ENCODE results near the gene R3HDM2. TPM values are rescaled to one million over a fixed set of nuclear protein-coding genes. Genes with fewer than 3 reads are reported as not detected.

Gene R3HDM2
- total RNA-seq, 1 experiment from 2014 or later, result 64.0 TPM

GRCh38 chr12:57219993-57220754 lies 210.7 kb downstream of the R3HDM2 start:
- ChIA-PET CTCF (no interaction called here), POLR2A (ENCODE audit: low non-redundant PET) (no interaction called here)
- Histone ChIP-seq H3K4me1 (ENCODE audit: insufficient read depth, low read length, poor library complexity, severe bottlenecking) (peaks cover 42% of the 10 kb centered on the region), H3K27me3 (replicated peaks; ENCODE audit: insufficient read depth, low read depth, low read length, poor library complexity) (peaks cover 12% of the 10 kb centered on the region), H3K27ac (ENCODE audit: low read depth, low read length, poor library complexity, severe bottlenecking) (no peak overlapping the region), H3K9me3 (ENCODE audit: low read depth, low read length, poor library complexity, severe bottlenecking) (no peaks in the 10 kb centered on the region), H3K4me3 (ENCODE audit: low read depth, low read length, poor library complexity, severe bottlenecking) (no peak overlapping the region), H3K36me3 (ENCODE audit: insufficient read depth, low read length, poor library complexity, severe bottlenecking) (no peaks in the 10 kb centered on the region)
- BruUV-seq (replicated peaks), result no TSS peak
- DNase-seq (ENCODE audit: low spot score), result no peak
- TF ChIP-seq EZH2 (IDR thresholded peaks at IDR 0.05; ENCODE audit: borderline replicate concordance, low read depth, low read length, poor library complexity, severe bottlenecking), result no peak
- TF ChIP-seq, protein P1, sequence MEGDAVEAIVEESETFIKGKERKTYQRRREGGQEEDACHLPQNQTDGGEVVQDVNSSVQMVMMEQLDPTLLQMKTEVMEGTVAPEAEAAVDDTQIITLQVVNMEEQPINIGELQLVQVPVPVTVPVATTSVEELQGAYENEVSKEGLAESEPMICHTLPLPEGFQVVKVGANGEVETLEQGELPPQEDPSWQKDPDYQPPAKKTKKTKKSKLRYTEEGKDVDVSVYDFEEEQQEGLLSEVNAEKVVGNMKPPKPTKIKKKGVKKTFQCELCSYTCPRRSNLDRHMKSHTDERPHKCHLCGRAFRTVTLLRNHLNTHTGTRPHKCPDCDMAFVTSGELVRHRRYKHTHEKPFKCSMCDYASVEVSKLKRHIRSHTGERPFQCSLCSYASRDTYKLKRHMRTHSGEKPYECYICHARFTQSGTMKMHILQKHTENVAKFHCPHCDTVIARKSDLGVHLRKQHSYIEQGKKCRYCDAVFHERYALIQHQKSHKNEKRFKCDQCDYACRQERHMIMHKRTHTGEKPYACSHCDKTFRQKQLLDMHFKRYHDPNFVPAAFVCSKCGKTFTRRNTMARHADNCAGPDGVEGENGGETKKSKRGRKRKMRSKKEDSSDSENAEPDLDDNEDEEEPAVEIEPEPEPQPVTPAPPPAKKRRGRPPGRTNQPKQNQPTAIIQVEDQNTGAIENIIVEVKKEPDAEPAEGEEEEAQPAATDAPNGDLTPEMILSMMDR (conservative IDR thresholded peaks at IDR 0.05; ENCODE audit: low read depth, low read length), result no peak
- intact Hi-C loops (cut with micrococcal nuclease; ENCODE audit: unreplicated experiment), result no loop called here

DNA sequence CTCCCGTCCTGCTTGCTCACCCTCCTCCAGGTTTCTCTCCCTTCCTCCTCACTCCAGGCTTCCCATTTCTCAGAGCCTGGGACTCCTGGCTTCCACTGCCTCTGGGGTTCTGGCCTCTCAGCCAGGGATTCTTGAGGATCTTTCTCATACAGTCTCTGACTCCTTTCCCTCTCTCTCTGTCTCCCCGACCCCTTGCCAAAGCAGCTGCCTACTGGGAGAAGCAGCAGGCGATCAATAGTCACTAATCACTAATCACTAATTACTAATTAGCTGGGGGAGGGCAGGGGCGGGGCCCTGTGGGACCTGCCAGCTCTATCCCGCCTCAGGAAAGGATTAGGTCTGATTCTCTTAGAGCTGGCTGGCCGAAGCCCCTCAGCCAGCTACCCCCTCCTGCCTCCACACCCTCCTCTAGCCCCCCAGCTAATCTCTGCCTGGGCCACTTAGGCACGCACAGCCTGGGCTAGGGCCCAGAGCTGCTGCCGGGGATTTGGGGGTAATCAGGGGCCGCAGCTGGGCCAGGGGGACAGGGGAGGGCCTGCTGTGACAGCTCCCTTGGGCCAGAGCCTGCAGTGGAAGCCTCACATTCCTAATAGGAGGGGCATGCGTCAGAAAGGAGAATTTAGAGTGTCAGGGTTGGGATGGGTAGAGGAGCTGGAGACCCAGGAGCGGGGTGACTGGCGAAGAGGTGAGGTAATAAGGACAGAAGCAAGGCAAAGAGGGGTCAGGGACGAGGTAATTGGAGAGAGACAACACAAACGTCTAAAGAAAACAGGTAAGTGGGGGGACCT lies 211.4 kb downstream of the R3HDM2 start:
- no peaks in the 10 kb centered on the region for H3K9me3 ChIP-seq (ENCODE audit: low read depth, low read length, poor library complexity, severe bottlenecking)
- ChIA-PET POLR2A (ENCODE audit: low non-redundant PET) (no interaction called here), CTCF (no interaction called here)
- BruUV-seq (replicated peaks), result no TSS peak
- intact Hi-C loops (cut with micrococcal nuclease; ENCODE audit: unreplicated experiment), result no loop called here
- DNase-seq (ENCODE audit: low spot score), result no peak
- no peak overlapping the region for H3K27ac ChIP-seq (ENCODE audit: low read depth, low read length, poor library complexity, severe bottlenecking)
- H3K4me3 ChIP-seq (ENCODE audit: low read depth, low read length, poor library complexity, severe bottlenecking), result no peak overlapping the region
- TF ChIP-seq, protein P1 (conservative IDR thresholded peaks at IDR 0.05; ENCODE audit: low read depth, low read length), result no peak
- TF ChIP-seq EZH2 (IDR thresholded peaks at IDR 0.05; ENCODE audit: borderline replicate concordance, low read depth, low read length, poor library complexity, severe bottlenecking), result no peak
- peaks cover 19% of the 10 kb centered on the region for H3K27me3 ChIP-seq (replicated peaks; ENCODE audit: insufficient read depth, low read depth, low read length, poor library complexity)
- no peaks in the 10 kb centered on the region for H3K36me3 ChIP-seq (ENCODE audit: insufficient read depth, low read length, poor library complexity, severe bottlenecking)
- peaks cover 46% of the 10 kb centered on the region for H3K4me1 ChIP-seq (ENCODE audit: insufficient read depth, low read length, poor library complexity, severe bottlenecking)

GRCh38 chr12:57218030-57218853 lies 212.6 kb downstream of the R3HDM2 start:
- no peak overlapping the region for H3K4me3 ChIP-seq (ENCODE audit: low read depth, low read length, poor library complexity, severe bottlenecking)
- DNase-seq (ENCODE audit: low spot score), result no peak
- peaks cover 57% of the 10 kb centered on the region for H3K4me1 ChIP-seq (ENCODE audit: insufficient read depth, low read length, poor library complexity, severe bottlenecking)
- H3K27me3 ChIP-seq (replicated peaks; ENCODE audit: insufficient read depth, low read depth, low read length, poor library complexity), result peaks cover 19% of the 10 kb centered on the region
- no peaks in the 10 kb centered on the region for H3K9me3 ChIP-seq (ENCODE audit: low read depth, low read length, poor library complexity, severe bottlenecking)
- CTCF ChIA-PET, result interaction anchor here (1.0 to 1.2 kb wide), 3 partner anchors 20 to 24 kb away, joined by 4 to 6 read pairs (median 5); no protein-coding TSS in a partner anchor
- TF ChIP-seq, protein P1 (conservative IDR thresholded peaks at IDR 0.05; ENCODE audit: low read depth, low read length), result no peak
- TF ChIP-seq EZH2 (IDR thresholded peaks at IDR 0.05; ENCODE audit: borderline replicate concordance, low read depth, low read length, poor library complexity, severe bottlenecking), result no peak
- no peaks in the 10 kb centered on the region for H3K36me3 ChIP-seq (ENCODE audit: insufficient read depth, low read length, poor library complexity, severe bottlenecking)
- no TSS peak for BruUV-seq (replicated peaks)
- intact Hi-C loops (cut with micrococcal nuclease; ENCODE audit: unreplicated experiment), result no loop called here
- no peak overlapping the region for H3K27ac ChIP-seq (ENCODE audit: low read depth, low read length, poor library complexity, severe bottlenecking)
- POLR2A ChIA-PET (ENCODE audit: low non-redundant PET), result interaction anchor here (0.6 kb wide), 1 partner anchor 20 kb away, joined by 5 read pairs; no protein-coding TSS in a partner anchor

Data from A673 (cell line).